CD4-positive, alpha-beta T cell treated with Interleukin-15 for 1 hour (primary cell): ENCODE results near the gene ATAD2B.

Experiments used
- DNase-seq: peaks from one replicate; pipeline ENCODE4 v3.0.0-alpha.2; 2020

The ATAD2B gene

DNA sequence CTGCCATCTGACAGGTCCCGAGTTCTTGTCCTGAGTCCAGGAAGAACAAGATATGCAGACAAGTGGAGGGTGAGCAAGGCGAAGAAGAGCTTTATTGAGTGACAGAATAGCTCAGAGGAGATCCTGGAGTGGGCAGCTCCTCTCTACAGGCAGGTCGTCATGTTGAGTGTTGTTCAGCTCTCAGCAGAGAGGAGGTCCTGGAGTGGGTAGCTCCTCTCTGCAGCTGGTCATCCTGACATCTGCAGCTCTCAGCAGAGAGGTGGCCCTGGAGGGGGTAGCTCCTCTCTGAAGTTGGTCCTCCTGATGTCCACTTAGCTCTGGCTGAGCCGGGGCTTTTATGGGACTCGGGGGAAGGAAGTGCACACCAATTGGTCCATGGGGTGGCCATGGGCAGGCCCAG lies 90.4 kb downstream of the ATAD2B start:
- no peak for DNase-seq

- no peak for DNase-seq
Observed at GRCh38 chr2:23835988-23836387, 90.9 kb downstream of the ATAD2B start.

GRCh38 chr2:23835423-23835822 lies 91.5 kb downstream of the ATAD2B start:
- DNase-seq, result no peak

GRCh38 chr2:23828986-23829385 lies 97.9 kb downstream of the ATAD2B start:
- no peak for DNase-seq

GRCh38 chr2:23828256-23828980 lies 98.5 kb downstream of the ATAD2B start:
- DNase-seq, result no peak

- DNase-seq, result no peak
Observed at GRCh38 chr2:23827287-23827686, 99.6 kb downstream of the ATAD2B start.

- no peak for DNase-seq
Observed at GRCh38 chr2:23826771-23827170, 100.2 kb downstream of the ATAD2B start.

DNA sequence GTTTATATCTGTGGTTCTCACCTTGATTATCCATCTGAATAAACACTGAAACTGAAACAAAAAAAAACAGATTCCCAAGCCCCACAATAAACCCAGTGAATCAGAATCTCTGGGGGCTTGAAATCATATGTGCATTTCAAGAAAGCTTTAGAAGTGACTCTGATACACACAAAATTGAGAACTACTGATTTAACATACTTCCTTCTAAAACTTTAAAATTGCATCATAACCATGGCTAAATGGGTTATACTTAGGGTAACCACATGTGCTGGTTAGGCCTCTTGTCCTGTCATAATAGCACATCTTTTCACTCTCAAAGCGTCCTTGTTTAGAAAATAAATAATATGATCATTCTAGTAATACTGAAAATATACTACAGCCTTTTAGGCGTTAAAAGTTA lies 100.9 kb downstream of the ATAD2B start:
- DNase-seq, result no peak

DNA sequence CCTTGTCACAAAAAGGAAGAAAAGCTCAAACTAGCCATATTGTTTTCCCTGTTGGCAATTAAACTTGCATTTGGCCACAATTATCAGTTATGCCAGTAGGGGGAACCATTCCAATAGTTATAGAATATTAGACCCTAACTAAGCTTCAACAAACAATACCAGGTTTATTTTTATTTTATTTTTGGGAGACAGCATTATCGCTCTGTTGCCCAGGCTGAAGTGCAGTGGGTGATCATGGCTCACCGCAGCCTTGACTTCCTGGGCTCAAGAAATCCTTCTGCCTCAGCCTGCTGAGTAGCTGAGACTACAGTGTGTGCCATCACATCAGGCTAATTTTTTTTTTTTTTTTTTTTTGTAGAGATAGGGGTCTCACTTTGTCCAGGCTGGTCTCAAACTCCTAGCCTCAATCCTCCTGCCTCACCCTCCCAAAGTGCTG lies 102.1 kb downstream of the ATAD2B start:
- DNase-seq, result no peak

GRCh38 chr2:23823863-23824262 lies 103.1 kb downstream of the ATAD2B start:
- DNase-seq, result no peak

DNA sequence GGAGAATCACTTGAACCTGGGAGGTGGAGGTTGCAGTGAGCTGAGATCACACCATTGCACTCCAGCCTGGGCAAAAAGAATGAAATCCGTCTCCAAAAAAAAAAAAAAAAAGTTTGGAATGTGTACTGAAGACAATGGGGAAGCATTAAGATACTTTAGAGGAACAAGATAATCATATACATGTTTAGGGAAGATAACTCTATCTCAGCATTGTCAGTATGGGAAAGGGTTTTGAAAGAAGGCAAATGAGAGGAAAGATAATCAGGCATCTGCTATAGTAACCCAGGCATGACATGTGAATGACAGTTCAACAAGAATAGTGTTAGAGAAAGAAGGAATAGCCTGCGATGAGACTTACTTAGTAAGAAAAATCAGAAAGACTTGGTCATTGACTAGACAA lies 112.0 kb downstream of the ATAD2B start:
- DNase-seq, result no peak

- no peak for DNase-seq
Observed at GRCh38 chr2:23813438-23813837, 113.5 kb downstream of the ATAD2B start.

DNA sequence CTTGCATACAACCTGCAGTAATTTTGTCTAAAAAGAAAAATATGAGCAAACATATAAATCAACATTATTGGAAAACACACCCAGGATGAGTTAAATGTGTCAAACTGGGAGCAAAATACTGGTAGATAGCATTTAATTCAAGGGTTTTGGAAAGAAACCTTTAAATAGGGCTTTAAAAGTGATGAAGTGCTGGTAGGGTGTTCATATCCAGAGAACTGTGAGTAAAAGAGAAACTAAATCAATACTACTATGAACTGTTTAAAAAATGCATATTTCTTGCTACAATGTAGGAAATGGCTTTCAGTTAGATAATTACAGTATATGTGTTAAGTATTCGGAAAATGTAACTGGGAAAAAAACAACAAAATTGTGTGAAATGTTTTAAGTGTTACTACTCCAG lies 117.8 kb downstream of the ATAD2B start:
- no peak for DNase-seq

GRCh38 chr2:23806665-23807249 lies 120.2 kb downstream of the ATAD2B start:
- DNase-seq, result no peak

DNA sequence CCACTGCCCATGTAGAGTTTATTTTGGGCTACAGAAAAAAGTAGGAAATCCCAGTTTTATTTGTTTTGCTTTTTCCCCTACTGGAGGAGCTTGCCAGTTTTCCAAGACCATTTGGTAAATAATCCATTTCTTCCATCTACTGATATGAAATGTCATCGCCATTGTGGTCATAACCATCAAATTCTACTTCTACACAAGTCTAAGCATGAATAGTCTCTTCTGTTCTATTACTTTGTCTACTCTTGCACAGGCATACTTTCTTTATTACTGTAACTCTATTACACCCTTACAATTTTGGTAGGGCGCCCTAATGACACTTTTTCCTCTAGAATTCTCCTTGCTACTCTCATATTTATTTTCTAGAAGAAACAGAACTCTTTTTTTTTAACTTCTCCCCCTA lies 120.7 kb downstream of the ATAD2B start:
- DNase-seq, result no peak

DNA sequence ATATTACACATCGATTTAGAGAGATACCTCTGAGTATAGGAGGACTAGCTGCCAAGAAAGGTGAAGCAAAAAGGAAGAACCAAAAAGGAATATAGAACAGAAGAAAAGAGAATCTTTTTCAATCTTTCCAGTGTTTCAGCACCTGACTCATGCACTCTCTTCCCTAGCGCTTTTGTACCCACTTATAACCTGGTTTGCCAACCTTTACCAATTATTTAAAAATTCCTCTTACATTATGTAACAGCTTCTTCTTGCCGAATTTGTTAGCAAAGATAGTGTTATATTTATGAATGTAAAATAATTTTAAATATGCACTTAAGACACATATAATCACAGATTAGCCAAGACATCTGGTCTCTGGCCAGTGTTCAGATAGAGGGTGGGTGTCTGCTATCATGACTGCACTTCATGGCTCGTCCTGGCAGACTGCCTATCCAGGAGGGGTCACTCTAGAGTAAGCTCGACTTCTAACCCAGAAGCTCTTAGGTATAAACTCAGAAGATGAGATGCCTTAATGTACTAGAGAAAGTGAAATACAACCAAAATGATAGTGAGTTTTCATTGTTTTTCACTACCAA lies 122.9 kb downstream of the ATAD2B start:
- DNase-seq, result no peak

- DNase-seq, result no peak
Observed at GRCh38 chr2:23803264-23803964, 123.5 kb downstream of the ATAD2B start.

GRCh38 chr2:23801396-23801795 lies 125.5 kb downstream of the ATAD2B start:
- no peak for DNase-seq

DNA sequence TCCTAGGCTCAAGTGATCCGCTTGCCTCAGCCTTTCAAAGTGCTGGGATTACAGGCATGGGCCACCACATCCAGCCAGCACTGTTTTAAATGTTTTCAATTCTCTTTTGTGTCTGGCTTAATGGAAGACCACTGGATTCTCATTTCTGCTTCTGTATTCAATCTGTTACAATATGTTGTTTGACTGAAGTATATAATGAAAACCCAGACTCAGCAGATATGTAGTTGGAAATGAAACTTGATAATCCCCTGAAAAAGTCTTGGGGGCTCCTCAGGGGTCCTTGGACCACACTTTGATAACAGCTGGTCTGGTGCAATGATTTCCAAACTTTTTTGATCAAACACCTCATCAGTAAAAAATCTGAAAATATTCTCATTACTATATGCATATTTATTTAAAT lies 132.7 kb downstream of the ATAD2B start:
- DNase-seq, result no peak

- no peak for DNase-seq
Observed at GRCh38 chr2:23793476-23793875, 133.4 kb downstream of the ATAD2B start.

GRCh38 chr2:23791030-23791429 lies 135.9 kb downstream of the ATAD2B start:
- no peak for DNase-seq

GRCh38 chr2:23789012-23789411 lies 137.9 kb downstream of the ATAD2B start:
- DNase-seq, result no peak

DNA sequence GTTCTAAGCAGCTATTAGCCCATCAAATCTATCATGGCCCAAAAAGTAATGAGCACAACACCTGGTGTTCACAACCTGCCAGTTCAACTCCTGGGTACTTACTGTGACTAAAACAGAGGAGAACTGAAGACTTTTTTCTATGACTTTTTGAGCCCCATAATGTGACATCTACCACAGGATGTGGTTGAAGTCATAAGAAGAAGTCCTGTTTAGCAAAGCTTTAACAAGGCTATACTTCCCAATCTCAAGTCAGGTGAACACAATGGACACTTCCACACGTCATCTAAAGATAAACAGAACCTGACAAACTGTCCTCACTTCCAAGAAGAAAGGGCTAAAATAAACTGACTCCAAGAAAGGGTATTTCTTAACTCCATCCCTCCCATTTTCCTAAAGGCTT lies 138.8 kb downstream of the ATAD2B start:
- no peak for DNase-seq

- no peak for DNase-seq
Observed at GRCh38 chr2:23784971-23785370, 142.0 kb downstream of the ATAD2B start.
